Activated naive CD8-positive, alpha-beta T cell (primary cell): Measurements from ENCODE around the gene NGLY1.

ENCODE experiments used
- H3K27ac Mint-ChIP-seq: one replicate; pipeline ENCODE4 v1.8.0; 2021; ENCODE audit warnings: mixed read lengths
- H3K27me3 Mint-ChIP-seq: one replicate; pipeline ENCODE4 v1.8.0; 2021; ENCODE audit warnings: mixed read lengths
- H3K36me3 Mint-ChIP-seq: one replicate; pipeline ENCODE4 v1.8.0; 2021; ENCODE audit warnings: mixed read lengths
- H3K4me1 Mint-ChIP-seq: one replicate; pipeline ENCODE4 v1.8.0; 2021; ENCODE audit warnings: low read depth, mixed read lengths
- H3K4me3 Mint-ChIP-seq: one replicate; pipeline ENCODE4 v1.8.0; 2021; ENCODE audit warnings: mild to moderate bottlenecking, mixed read lengths
- H3K9me3 Mint-ChIP-seq: one replicate; pipeline ENCODE4 v1.8.0; 2021; ENCODE audit warnings: low read depth, mixed read lengths

NGLY1 gene

GRCh38 chr3:25674670-25675069 lies 108.6 kb downstream of the NGLY1 start:
- Mint-ChIP-seq H3K36me3 (peaks cover 2% of the 10 kb centered on the region), H3K27me3 (no peaks in the 10 kb centered on the region), H3K27ac (no peak overlapping the region), H3K4me1 (peaks cover 5% of the 10 kb centered on the region), H3K9me3 (no peaks in the 10 kb centered on the region), H3K4me3 (no peak overlapping the region)

GRCh38 chr3:25673738-25674298 lies 109.4 kb downstream of the NGLY1 start:
- Mint-ChIP-seq H3K4me1 (peaks cover 5% of the 10 kb centered on the region), H3K9me3 (no peaks in the 10 kb centered on the region), H3K4me3 (no peak overlapping the region), H3K27ac (no peak overlapping the region), H3K36me3 (peaks cover 2% of the 10 kb centered on the region), H3K27me3 (no peaks in the 10 kb centered on the region)
